HG02852 (cell line): Measurements from ENCODE around the gene SNX25.
"Not testable (repeated sequence)": the region's sequence is repeated elsewhere in the genome, so short reads cannot be mapped to it uniquely, and the experiment has no call there.

Experiments
- ATAC-seq: cut with Tn5 transposase; IDR thresholded peaks from one replicate; pipeline ENCODE4 v1.9.1; 2021; ENCODE audit warnings: mild to moderate bottlenecking, moderate library complexity; ENCODE audit not compliant: unreplicated experiment

The SNX25 gene

GRCh38 chr4:185209031-185209851 is at the start of gene SNX25:
SNX25 (plus strand) TSS chr4:185209598; CDS start chr4:185209827, 229 bp downstream.
- ATAC-seq: peak; percentile 72

GRCh38 chr4:185165605-185166063 is 43.8 kb upstream of the SNX25 start:
- ATAC-seq: peak; percentile 98

- no peak for ATAC-seq
Measured at GRCh38 chr4:185167234-185167633, 42.2 kb upstream of the SNX25 start.

GRCh38 chr4:185171373-185172071 is 37.9 kb upstream of the SNX25 start:
- ATAC-seq: peak; percentile 88

- ATAC-seq: no peak
Measured at GRCh38 chr4:185179488-185179887, 29.9 kb upstream of the SNX25 start.

- no peak for ATAC-seq
Measured at GRCh38 chr4:185182239-185182638, 27.2 kb upstream of the SNX25 start.

- ATAC-seq: no peak
Measured at GRCh38 chr4:185183622-185184281, 25.6 kb upstream of the SNX25 start.

GRCh38 chr4:185186769-185187168 is 22.6 kb upstream of the SNX25 start:
- ATAC-seq: no peak

GRCh38 chr4:185189606-185190305 is 19.6 kb upstream of the SNX25 start:
- no peak for ATAC-seq

- ATAC-seq: no peak
Measured at GRCh38 chr4:185190306-185190856, 19.0 kb upstream of the SNX25 start.

GRCh38 chr4:185192059-185192458 is 17.3 kb upstream of the SNX25 start:
- ATAC-seq: peak; percentile 86

- ATAC-seq: no peak
Measured at GRCh38 chr4:185194924-185195888, 14.2 kb upstream of the SNX25 start.

GRCh38 chr4:185196437-185196836 is 13.0 kb upstream of the SNX25 start:
- no peak for ATAC-seq

GRCh38 chr4:185198189-185198588 is 11.2 kb upstream of the SNX25 start:
- not testable (repeated sequence) for ATAC-seq

- no peak for ATAC-seq
Measured at GRCh38 chr4:185201977-185202962, 7.1 kb upstream of the SNX25 start.

- peak; percentile 0 for ATAC-seq
Measured at GRCh38 chr4:185202984-185203485, 6.4 kb upstream of the SNX25 start.

GRCh38 chr4:185203486-185204237 is 5.7 kb upstream of the SNX25 start, which contains the start of gene CFAP97:
CFAP97 (minus strand) TSS chr4:185204000; CDS start chr4:185191196, 12,804 bp downstream.
- ATAC-seq: peak; percentile 72
